Kasumi-1 (cell line): Measurements from ENCODE around the gene KCNK18.

ENCODE experiments used
- DNase-seq, 2 experiments: peaks; one replicate each; lab custom pipeline; 2025; lab: John Stamatoyannopoulos, UW

The KCNK18 gene

GRCh38 chr10:117197189-117197588 lies at the start of gene KCNK18:
Gene KCNK18, plus strand, starts transcription at chr10:117197489. Its CDS starts 0 bp downstream, at chr10:117197489.
- DNase-seq = no peak

GRCh38 chr10:117148284-117148683 lies 49.0 kb upstream of the KCNK18 start:
- no peak for DNase-seq

- no peak for DNase-seq
Measured at GRCh38 chr10:117152668-117153067, 44.6 kb upstream of the KCNK18 start.

- DNase-seq = no peak
Measured at GRCh38 chr10:117158297-117158696, 39.0 kb upstream of the KCNK18 start.

- no peak for DNase-seq
Measured at GRCh38 chr10:117159390-117159789, 37.9 kb upstream of the KCNK18 start.

DNA sequence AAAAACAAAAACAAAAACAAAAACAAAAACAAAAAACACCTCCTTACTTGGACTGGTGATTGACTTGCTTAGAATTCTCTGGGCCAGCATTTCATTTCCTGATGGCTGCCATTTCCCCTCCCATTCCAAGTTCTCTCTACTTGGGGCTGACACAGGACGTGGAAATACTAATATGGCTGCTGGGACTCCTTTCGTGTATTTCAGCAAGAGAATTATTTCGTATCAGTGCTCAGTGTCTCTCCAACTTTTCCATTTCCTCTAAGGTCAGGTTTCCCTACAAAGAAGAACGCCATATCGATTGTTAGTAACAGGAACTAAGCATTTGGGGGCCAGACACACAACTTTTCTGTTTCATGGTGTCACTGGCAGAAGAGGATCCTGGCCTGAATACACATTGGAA lies 36.7 kb upstream of the KCNK18 start:
- DNase-seq = no peak

GRCh38 chr10:117161386-117162033 lies 35.8 kb upstream of the KCNK18 start:
- DNase-seq = no peak

DNA sequence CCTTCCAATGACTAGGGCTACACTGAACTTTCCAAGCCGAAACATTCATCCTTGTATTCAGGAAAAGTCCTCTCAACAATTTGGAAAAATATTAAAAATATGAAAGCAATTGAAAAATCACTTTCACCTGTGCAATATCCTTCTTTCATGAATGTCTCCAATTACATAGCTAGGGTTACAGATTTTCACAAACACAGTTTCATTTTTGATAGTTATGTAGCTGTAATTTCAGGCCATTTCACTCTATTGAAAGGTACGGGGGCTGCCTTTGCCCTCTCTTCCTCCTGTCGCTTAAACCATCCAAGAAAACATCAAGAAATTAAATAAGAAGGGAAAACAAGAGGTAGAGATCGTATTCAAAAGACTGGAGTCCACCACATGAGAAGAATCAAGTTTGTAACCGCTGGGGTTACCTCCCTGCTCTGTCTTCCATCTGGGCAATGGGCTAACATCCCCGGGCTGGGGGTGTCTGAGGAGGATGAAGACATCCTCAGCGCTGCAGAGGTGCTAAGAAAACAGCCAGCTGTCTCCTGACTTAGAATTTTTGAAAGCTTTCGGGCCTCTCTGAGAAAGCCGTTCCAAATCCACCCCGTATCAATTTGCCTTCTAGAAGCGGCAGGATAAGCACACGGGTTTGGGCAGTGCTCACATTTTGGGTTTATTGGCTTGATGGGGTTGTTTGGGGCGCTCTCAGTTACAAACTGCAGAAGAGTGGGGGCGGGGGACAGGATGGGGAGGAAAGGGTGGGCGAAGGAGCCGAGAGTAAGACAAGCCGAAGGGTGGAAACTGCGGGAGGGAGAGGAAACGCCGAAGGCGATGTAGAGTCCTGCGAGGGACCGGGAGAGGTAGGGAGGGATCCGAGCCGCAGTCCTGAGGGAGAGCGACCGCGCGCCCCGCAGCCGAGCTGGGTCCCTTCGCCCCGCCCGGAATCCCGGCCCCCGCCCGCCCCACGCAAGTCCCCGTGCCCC lies 34.9 kb upstream of the KCNK18 start:
- DNase-seq = no peak

- DNase-seq = no peak
Measured at GRCh38 chr10:117163061-117163953, 34.0 kb upstream of the KCNK18 start.

- DNase-seq = no peak
Measured at GRCh38 chr10:117163954-117164548, 33.2 kb upstream of the KCNK18 start.

- DNase-seq = no peak
Measured at GRCh38 chr10:117164592-117165537, 32.4 kb upstream of the KCNK18 start.

DNA sequence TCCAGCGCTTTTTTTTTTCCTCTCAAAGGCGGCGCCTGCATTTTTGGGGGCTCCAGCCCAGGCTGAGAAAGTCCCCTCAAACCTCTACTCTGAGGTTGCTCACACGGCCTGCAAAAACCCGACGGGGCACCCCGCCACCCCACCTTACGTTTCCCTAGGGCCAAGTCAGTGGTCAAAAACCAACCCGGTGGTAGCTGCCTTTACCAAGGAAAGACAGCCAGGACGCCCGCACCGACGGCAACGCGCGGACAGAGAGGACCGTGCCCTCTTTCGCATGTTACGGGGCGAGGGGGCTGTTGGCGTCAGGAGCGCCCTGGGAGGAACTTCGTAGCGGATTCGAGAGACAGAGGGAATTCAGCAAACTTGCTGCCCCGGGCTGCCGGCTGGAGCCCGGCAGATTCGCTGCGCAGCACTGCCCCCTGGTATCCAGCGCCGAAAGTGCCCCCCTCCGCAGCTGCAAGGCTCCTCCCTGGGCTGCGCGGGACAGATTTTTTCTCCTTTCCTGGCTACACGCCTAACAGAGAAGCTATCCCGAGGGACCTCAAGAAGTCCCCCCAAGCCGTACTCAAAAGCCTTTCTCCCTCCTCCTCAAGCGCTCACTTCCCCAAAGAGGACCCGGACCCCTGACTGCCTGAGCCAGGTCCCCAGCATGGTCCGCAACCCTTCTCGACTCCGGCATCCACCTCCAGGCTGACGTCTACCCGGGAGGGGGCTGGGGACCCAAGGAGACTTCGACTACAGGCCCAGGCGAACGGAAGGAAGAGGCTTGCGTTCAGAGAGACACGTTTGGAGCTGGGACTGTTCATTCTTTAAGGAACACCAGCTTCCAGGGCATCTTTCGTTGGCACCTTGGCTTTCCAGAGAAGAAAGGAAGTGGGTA lies 31.5 kb upstream of the KCNK18 start:
- DNase-seq = peak; percentile 40 to 44

DNA sequence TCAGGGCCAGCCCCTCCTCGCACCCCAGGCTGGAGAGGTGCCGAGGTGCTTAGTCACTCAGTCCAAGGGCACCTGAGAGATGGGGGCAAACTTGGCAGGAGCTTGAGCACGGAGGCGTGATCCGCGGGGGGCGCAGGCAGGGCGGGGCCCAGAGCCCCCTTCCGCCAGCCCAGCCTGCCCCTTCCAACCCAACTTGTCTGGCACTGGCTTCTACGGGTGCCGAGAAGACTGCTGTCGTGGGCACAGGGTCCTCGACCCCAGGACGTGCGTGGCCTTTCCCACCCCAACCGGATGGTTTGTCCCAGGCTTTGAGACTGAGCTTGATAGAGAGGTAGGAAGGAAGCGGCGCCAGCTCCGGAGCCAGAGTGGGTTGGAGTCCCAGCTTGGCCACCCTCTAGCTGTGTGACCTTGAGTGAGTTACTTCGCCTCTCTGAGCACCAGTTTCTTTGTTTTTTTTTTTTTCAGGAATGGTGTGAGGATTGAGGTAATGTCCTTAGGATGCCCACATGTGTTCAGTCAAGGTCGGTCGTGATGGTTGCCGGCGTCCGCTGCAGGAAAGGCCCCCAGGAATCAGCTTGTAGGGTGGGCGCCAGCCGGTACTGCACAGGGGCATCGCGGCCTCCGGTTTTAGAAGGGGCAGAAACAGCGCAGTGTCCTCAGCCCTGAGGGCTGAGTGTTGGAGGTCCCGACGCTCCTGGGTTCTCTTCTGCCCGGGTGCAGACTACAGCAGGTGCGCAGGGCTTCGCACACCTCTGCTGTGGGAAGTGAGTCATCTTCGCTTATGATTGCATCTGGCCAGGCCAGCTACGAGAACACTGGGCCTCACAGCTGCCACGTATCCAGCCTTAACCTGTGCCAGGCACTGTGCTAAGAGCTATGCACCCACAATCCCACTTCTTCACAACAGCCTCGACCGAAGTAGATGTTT lies 30.6 kb upstream of the KCNK18 start:
- DNase-seq = no peak

DNA sequence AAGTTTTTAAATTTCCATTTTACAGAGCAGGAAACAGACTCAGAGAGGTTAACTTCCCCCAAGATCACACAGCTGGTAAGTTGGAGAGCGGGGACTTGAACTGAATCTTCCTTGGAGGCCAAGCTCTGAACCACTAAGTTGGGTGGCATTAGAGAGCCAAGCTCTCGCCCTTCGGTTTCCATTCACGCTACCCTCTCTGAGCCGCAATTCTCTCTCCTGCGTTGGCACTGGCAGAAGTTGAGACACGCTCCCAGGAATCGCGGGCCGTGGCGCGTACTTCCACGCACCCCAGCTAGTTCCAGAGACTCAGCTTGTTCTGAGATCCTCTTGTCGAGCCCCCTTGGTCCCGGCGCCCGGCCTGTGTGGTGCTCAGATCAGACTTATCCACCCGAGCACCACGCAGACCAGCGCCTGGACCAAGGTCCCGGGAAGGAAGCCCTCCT lies 29.9 kb upstream of the KCNK18 start:
- no peak for DNase-seq

DNA sequence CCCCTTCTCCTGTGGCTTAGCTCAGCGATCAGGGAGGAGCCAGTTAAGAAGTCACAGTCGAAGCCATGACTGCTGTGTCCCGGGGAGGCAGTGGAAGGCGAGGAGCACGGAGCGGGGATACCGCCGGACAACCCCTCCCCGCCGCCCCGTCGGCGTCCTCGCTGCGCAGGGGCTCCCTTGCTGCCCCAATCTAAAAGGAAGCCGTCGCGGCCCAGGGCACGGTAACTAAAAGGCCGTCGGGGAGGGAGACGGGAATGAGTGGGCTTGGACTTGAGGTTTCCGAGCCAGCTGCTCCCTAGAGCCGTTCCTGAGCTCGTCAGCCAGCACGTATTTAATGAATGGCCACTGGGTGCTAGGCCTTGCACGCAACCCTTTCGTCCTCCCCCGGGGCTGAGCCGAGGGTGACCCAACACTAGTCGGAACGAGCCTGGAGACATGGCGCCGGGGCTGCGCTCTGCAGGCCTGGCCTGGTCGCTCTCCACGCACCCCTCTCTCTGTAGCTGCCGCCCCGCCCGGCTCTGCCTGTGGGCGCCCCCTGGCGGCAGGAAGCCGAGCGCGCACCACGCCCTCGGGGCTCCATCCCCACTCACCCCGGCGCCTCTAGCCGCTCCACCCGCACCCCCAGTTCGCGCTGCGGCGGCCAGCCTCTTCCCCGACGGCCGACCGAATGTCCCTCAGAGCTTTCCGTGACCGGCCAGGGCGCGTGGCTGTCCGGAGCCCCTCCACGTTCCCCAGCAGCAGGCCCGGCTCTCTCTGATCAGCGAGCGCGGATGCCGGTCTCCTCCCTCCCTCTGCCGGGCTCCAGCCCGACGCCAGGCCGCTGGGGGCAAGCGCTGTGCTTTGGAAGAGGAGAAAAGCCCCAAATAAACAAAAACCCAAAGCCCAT lies 29.3 kb upstream of the KCNK18 start:
- peak; percentile 55 to 57 for DNase-seq

DNA sequence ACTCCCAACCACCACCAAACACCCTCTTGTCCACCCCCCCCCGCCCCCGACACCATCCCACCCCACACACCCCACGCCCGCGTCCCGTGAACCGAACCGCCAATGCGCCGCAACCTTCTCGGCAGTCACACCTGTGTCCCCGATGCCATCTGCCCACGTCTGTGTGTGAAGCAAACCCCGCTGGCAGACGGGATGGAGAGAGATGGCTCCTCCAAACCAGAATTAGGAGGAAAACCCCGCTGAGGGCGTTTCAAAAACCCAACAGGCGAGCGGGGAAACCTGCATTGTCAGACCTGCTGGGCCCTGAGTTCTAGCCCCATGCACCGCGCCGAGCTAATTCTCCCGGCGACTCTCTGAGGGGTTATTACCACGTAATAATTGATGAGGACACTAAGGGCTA lies 28.6 kb upstream of the KCNK18 start:
- no peak for DNase-seq

DNA sequence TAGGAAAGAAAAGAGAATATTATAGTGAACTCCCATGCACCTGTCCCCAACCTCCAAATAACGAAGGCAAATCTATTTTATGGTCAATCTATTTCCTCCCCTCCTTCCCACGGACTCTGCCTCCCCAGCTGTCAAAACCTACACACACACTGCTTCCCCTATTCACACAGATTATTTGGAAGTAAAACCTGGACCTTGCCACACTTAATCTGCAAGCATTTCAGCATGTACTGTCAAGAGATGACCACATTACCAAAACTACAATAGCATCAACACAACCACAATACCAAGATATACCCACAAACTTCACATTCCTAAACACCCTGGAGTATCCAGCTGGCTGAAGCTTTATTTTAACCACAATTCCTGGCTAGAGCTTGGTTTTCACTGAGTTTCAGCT lies 27.8 kb upstream of the KCNK18 start:
- no peak for DNase-seq
